AG04450 (cell line): ENCODE measurements around the gene PRR33. TPM values are rescaled to one million over a fixed set of nuclear protein-coding genes. Genes with fewer than 3 reads are reported as not detected.

Experiments used
- CTCF ChIA-PET: fragments of 300-600, 350-600 bp; formaldehyde crosslinking; extraction: SDS; loops from one replicate; lab custom pipeline; 2022; ENCODE audit warnings: antibody characterized with exemption, inconsistent platforms; lab: Charles Lee
- POLR2A ChIA-PET: fragments of 350-600 bp; formaldehyde crosslinking; extraction: SDS; loops from one replicate; lab custom pipeline; 2021; ENCODE audit warnings: antibody characterized with exemption, inconsistent platforms; lab: Yijun Ruan, JAX
- DNase-seq: peaks from one replicate; pipeline ENCODE4 v3.0.0-alpha.2; 2011; ENCODE audit warnings: low read depth, low spot score
- H3K27ac ChIP-seq: one replicate; pipeline ENCODE4 v1.5.1; 2012; ENCODE audit warnings: low read depth, low read length, control low read depth
- H3K27me3 ChIP-seq: one replicate; pipeline ENCODE4 v1.6.0; 2012; ENCODE audit warnings: low read length; ENCODE audit not compliant: control insufficient read depth, insufficient read depth
- H3K4me3 ChIP-seq: 2 replicates; pipeline ENCODE4 v1.5.1; 2011; ENCODE audit warnings: mild to moderate bottlenecking, low read depth, low read length, control low read depth
- H3K9me3 ChIP-seq: 2 replicates; pipeline ENCODE4 v1.5.1; 2012; ENCODE audit warnings: low read length; ENCODE audit not compliant: control insufficient read depth, insufficient read depth
- CTCF ChIP-seq: IDR thresholded peaks from 2 replicates; pipeline ENCODE4 v1.5.1; 2011; ENCODE audit warnings: low read depth, low read length, control low read depth, inconsistent platforms
- polyA plus RNA-seq: library from polyadenylated mRNA; depleted of rRNA; stranded (reverse); fragments of >200 nt; gene quantifications from 2 replicates; pipeline ENCODE4 v1.2.3, GENCODE V29; 2011

Gene PRR33
- polyA plus RNA-seq, 1 experiment = not detected

DNA sequence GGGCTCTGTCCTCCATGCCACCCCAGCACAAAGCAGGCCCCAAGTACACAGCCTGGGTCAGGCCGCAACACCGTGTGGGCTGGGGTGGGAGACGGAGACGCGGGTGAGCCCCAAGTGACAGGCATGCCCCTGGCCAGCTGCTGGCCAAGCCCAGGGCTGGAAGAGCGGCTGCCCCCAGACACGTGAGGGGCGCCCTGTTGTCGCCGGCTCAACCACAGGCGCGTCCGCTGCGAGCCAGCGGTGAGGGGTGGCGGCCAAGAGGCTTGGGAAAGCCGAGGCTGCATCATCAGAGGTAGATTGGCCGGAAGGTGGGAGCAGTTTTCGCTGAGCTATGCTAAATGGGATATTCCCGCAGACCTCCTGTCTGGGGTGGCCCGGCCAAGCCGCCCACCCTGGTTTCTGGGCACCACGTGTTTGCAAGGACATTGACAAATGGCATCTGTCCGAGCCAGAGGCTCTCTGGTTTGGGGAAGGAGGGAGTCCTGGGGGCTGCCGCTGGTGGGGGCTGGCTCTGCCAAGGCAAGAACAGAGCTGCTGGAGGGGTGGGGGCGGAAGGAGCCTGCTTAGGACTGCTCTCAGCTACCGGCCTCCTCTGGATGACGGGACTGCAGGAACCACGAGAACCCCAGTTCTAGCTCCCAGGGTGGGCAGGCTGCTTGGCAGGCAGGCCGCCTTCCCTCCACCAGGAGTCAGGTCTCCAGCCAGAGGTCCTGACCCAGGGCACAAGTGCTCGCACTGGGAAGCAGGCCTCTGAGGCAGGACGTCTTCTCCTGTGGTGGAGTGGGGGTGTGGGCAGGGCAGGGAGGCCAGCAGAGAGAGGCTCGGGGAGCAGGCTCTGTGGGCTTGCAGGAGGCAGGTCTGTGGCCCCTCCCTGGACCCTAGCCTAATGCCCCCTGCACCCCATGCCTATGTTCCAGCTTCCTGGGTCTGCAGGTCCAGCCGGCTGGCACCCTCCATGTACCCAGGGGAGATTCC lies 552 bp downstream of the PRR33 start:
- ChIA-PET CTCF (interaction anchor here (0.8 kb wide), 1 partner anchor 9 kb away, joined by 3 read pairs; no protein-coding TSS in a partner anchor), POLR2A (no interaction called here)
- H3K4me3 ChIP-seq = no peak overlapping the region
- H3K27ac ChIP-seq = no peak overlapping the region
- H3K9me3 ChIP-seq = no peaks in the 10 kb centered on the region
- H3K27me3 ChIP-seq = peaks cover 23% of the 10 kb centered on the region
- no peak for TF ChIP-seq CTCF
- no peak for DNase-seq

- Histone ChIP-seq H3K27me3 (peaks cover 17% of the 10 kb centered on the region), H3K4me3 (no peak overlapping the region), H3K9me3 (no peaks in the 10 kb centered on the region), H3K27ac (no peak overlapping the region)
- CTCF ChIA-PET = no interaction called here
- no peak for TF ChIP-seq CTCF
- DNase-seq = no peak
- POLR2A ChIA-PET = no interaction called here
Observed at GRCh38 chr11:1889941-1890855, 1.5 kb downstream of the PRR33 start.

DNA sequence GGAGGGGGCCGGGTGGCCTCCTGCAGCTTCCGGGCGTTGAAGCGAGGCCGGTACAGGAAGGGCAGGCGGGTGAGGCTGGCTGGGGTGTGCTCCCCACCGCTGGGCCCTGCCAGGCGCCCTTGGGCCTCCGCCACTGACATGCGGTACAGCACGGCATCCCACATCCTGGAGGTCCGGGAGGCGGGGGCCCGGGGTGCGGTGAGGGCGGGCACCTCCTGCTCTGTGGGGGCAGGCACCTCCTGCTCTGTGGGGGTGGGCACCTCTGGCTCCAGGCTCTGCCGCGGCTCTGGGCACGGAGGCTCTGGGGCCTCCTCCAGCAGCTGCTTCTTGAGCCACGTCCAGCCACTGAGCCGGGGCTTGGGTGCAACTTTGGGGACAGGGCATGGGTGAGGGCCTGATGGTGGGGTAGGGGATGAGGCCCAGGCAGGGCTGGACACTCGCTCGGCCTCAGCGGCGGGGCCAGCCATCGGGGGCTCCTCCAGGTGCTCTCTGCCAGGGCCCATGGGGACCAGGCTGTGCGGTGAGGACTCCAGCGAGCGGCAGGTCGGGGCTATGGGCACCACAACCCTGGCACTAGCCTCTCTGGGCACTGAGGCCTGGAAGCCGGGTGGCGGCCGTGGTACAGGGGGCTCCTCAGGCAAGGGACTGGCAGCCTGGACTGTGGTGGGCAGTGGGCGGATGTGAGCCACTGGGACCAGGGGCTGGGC lies 2.3 kb downstream of the PRR33 start:
- ChIA-PET POLR2A (no interaction called here), CTCF (no interaction called here)
- DNase-seq = no peak
- Histone ChIP-seq H3K9me3 (no peaks in the 10 kb centered on the region), H3K27me3 (peaks cover 14% of the 10 kb centered on the region), H3K4me3 (no peak overlapping the region), H3K27ac (no peak overlapping the region)
- TF ChIP-seq CTCF = no peak

DNA sequence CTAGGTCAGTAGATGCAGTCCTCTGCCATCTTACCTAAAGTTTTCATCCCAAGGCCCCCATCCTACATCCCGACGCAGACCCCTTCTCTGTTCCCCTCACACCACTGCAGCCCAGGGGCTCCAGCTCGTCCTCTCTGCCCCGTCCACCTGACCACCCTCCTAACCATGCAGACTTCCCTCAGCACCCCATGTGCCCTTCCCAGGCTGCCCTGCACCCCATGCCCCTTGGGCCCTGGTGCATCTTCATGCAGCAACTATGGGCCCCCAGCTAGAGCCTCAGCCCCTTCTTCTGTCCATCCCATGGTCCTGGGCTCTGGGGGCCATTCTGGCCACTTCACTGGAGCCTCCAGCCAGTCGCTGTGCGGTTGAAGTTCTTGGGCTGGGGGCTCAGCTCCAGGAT lies 2.9 kb downstream of the PRR33 start:
- Histone ChIP-seq H3K9me3 (no peaks in the 10 kb centered on the region), H3K4me3 (no peak overlapping the region), H3K27ac (no peak overlapping the region), H3K27me3 (peaks cover 17% of the 10 kb centered on the region)
- ChIA-PET CTCF (no interaction called here), POLR2A (no interaction called here)
- TF ChIP-seq CTCF = no peak
- DNase-seq = no peak
